Cardiac muscle cell (in vitro differentiated cells and primary cell): ENCODE measurements around the gene BRD8. TPM values are rescaled to one million over a fixed set of nuclear protein-coding genes. Genes with fewer than 3 reads are reported as not detected.

Experiments
- DNase-seq, 2 donors: peaks; one replicate each; pipeline versions ENCODE4 v3.0.0 to v3.0.0-alpha.2; 2010 to 2017; ENCODE audit warnings: low read depth in 1 of 2, low spot score in 1 of 2
- H3K27ac ChIP-seq: fragments of 200-600 bp; sonication (generic); 2 replicates; pipeline ENCODE4 v1.5.1; 2016
- H3K27me3 ChIP-seq: fragments of 200-600 bp; sonication (generic); 2 replicates; pipeline ENCODE4 v1.6.0; 2016; ENCODE audit warnings: control low read depth
- H3K36me3 ChIP-seq: fragments of 200-600 bp; sonication (generic); 2 replicates; pipeline ENCODE4 v1.5.1; 2016; ENCODE audit warnings: control low read depth
- H3K4me1 ChIP-seq: fragments of 200-600 bp; sonication (generic); 2 replicates; pipeline ENCODE4 v1.8.1; 2017; ENCODE audit warnings: low read depth, mild to moderate bottlenecking, mixed run types
- H3K4me3 ChIP-seq: fragments of 200-600 bp; sonication (generic); 2 replicates; pipeline ENCODE4 v1.5.1; 2016; ENCODE audit warnings: mild to moderate bottlenecking
- H3K9me3 ChIP-seq: fragments of 200-600 bp; sonication (generic); 2 replicates; pipeline ENCODE4 v1.5.1; 2017; ENCODE audit warnings: low read depth, mild to moderate bottlenecking, control low read depth
- CTCF ChIP-seq: IDR thresholded peaks from 2 replicates; pipeline ENCODE4 v1.5.1; 2012; ENCODE audit warnings: low read depth, mild to moderate bottlenecking, low read length
- polyA plus RNA-seq: library from polyadenylated mRNA; unstranded; fragments of >200 nt; fragmentation: Nextera tagmentation; extraction: Ambion mirVana; gene quantifications from 2 replicates; pipeline ENCODE4 v1.2.1, GENCODE V29; 2016
- total RNA-seq: library from RNA; depleted of rRNA; stranded (reverse); fragments of >200 nt; gene quantifications from 2 replicates; pipeline ENCODE4 v1.2.3, GENCODE V29; 2016

Gene BRD8, protein sequence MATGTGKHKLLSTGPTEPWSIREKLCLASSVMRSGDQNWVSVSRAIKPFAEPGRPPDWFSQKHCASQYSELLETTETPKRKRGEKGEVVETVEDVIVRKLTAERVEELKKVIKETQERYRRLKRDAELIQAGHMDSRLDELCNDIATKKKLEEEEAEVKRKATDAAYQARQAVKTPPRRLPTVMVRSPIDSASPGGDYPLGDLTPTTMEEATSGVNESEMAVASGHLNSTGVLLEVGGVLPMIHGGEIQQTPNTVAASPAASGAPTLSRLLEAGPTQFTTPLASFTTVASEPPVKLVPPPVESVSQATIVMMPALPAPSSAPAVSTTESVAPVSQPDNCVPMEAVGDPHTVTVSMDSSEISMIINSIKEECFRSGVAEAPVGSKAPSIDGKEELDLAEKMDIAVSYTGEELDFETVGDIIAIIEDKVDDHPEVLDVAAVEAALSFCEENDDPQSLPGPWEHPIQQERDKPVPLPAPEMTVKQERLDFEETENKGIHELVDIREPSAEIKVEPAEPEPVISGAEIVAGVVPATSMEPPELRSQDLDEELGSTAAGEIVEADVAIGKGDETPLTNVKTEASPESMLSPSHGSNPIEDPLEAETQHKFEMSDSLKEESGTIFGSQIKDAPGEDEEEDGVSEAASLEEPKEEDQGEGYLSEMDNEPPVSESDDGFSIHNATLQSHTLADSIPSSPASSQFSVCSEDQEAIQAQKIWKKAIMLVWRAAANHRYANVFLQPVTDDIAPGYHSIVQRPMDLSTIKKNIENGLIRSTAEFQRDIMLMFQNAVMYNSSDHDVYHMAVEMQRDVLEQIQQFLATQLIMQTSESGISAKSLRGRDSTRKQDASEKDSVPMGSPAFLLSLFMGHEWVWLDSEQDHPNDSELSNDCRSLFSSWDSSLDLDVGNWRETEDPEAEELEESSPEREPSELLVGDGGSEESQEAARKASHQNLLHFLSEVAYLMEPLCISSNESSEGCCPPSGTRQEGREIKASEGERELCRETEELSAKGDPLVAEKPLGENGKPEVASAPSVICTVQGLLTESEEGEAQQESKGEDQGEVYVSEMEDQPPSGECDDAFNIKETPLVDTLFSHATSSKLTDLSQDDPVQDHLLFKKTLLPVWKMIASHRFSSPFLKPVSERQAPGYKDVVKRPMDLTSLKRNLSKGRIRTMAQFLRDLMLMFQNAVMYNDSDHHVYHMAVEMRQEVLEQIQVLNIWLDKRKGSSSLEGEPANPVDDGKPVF
- total RNA-seq (49.6 and 93.5 TPM in 2 replicates), polyA plus RNA-seq (55.2 and 67.5 TPM in 2 replicates)

DNA sequence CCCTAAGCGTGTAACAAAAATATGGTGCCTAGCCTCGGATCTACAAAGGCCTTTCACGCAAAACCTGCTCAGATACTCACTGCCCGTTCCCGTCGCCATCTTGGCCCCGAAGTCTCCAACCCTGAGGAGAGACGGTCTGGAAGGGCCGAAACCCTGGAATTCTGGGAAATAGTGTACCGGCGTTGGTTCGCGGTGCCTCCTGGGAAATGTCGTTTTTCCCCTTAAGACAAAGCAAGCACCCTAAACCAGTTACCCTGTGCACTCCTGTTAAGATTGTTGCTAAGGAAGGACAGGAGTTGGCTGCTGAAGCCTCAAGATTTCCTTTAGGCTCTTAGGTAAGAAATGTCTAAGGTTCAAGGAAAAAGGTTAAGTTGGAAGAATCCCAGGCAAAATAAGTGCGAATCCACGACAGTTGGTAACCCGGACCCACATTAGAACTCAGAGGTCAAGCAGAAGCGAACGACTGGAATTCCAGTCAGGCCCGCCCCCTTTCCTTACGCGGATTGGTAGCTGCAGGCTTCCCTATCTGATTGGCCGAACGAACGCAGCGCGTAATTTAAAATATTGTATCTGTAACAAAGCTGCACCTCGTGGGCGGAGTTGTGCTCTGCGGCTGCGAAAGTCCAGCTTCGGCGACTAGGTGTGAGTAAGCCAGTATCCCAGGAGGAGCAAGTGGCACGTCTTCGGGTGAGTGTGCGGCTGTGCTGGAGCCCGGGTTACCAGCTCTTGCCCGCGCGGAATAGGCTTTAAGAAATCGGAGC lies at the start of gene BRD8, which contains the start of gene KIF20A:
BRD8 (minus strand) TSS at position 115 of the 761 bp plus-strand sequence; CDS start at position 99, 16 bp downstream.
KIF20A (plus strand) TSS at position 597 of the 761 bp plus-strand sequence. CDS start 569 bp downstream, outside the sequence.
- peak; percentile 96 to 98 for DNase-seq
- H3K4me1 ChIP-seq, result peaks cover 13% of the 10 kb centered on the region
- H3K27ac ChIP-seq, result peak within 1 kb of the TSS; percentile 91
- no peak for TF ChIP-seq CTCF
- H3K27me3 ChIP-seq, result no peaks in the 10 kb centered on the region
- H3K4me3 ChIP-seq, result peak within 1 kb of the TSS; percentile 75
- no peaks in the 10 kb centered on the region for H3K9me3 ChIP-seq
- peaks cover 29% of the 10 kb centered on the region for H3K36me3 ChIP-seq

DNA sequence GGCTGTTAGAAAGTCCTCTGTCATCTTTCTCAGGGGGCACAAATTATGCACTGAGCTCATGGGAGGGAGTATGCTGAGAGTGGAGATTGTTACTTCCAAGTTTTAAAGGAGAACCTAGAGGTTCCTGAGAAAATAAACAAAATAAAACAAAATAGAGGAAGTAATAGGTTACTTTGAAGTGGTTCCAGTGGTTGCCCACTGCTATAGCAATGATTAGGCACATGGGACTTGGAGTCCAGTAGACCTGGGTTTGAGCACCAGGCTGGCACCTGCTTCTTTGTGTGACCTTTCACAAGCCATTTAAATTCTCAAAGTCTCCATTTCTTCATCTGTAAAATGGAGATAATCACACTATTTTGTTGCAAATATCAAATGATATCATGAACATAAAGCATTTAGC lies 48.5 kb upstream of the BRD8 start:
- DNase-seq, result no peak
- Histone ChIP-seq H3K9me3 (no peaks in the 10 kb centered on the region), H3K4me3 (no peak overlapping the region), H3K4me1 (no peaks in the 10 kb centered on the region), H3K27ac (no peak overlapping the region), H3K27me3 (no peaks in the 10 kb centered on the region), H3K36me3 (no peaks in the 10 kb centered on the region)
- TF ChIP-seq CTCF, result no peak

GRCh38 chr5:138224712-138225111 lies 46.3 kb upstream of the BRD8 start:
- Histone ChIP-seq H3K9me3 (no peaks in the 10 kb centered on the region), H3K4me1 (no peaks in the 10 kb centered on the region), H3K27ac (no peak overlapping the region), H3K36me3 (no peaks in the 10 kb centered on the region), H3K27me3 (no peaks in the 10 kb centered on the region), H3K4me3 (no peak overlapping the region)
- DNase-seq, result no peak
- no peak for TF ChIP-seq CTCF

DNA sequence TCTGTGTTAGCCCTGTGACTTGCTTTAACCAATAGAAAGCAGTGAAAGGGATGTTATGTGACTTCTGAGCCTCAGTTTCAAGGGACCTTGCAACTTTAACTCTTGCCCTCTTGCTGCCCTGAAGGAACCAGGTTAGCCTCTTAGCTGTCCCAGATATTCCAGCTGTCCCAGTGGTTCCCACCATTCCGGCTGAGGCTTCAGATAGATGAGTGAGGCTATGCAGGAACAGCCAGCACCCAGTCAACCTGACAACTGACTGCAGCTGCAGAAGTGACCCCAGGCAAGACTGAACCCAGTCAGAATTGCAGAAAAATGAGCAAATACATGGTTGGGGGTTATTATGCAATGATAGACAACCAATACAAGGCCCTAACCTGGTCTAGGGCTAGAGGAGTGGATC lies 45.1 kb upstream of the BRD8 start:
- no peak for DNase-seq
- no peak for TF ChIP-seq CTCF
- no peaks in the 10 kb centered on the region for H3K27me3 ChIP-seq
- no peak overlapping the region for H3K4me3 ChIP-seq
- H3K36me3 ChIP-seq, result no peaks in the 10 kb centered on the region
- no peaks in the 10 kb centered on the region for H3K9me3 ChIP-seq
- no peak overlapping the region for H3K27ac ChIP-seq
- no peaks in the 10 kb centered on the region for H3K4me1 ChIP-seq

DNA sequence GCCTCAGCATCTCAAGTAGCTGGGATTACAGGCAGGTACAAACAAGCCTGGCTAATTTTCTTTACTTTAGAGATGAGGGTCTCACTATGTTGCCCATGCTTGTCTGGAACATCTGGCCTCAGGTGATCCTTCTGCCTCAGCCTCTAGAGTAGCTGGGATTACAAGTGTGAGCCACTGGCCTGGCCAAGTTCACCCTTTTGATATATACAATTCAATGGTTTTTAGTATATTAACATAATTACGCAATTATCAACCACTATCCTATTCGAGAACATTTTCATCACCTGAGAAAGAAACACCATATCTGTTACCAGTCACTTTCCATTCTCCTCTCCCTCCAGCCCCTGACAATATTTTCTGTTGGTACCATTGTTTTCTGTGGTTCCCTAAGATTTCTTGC lies 38.4 kb upstream of the BRD8 start:
- no peak overlapping the region for H3K27ac ChIP-seq
- no peaks in the 10 kb centered on the region for H3K27me3 ChIP-seq
- no peak overlapping the region for H3K4me3 ChIP-seq
- H3K4me1 ChIP-seq, result peaks cover 5% of the 10 kb centered on the region
- no peaks in the 10 kb centered on the region for H3K9me3 ChIP-seq
- DNase-seq, result no peak
- no peak for TF ChIP-seq CTCF
- H3K36me3 ChIP-seq, result no peaks in the 10 kb centered on the region
